HFF-Myc (cell line): ENCODE data around the gene SLC5A12.

ENCODE experiments used
- DNase-seq: peaks from one replicate; pipeline ENCODE4 v3.0.0-alpha.2; 2011; ENCODE audit warnings: low read depth; ENCODE audit errors: extremely low read depth
- H3K4me3 ChIP-seq: replicated peaks from 2 replicates; pipeline ENCODE4 v1.5.1; 2011; ENCODE audit warnings: low read depth, mild to moderate bottlenecking, control low read depth, low read length
- CTCF ChIP-seq: IDR thresholded peaks from 2 replicates; pipeline ENCODE4 v1.5.1; 2012; ENCODE audit warnings: mild to moderate bottlenecking, low read depth, low read length, control low read depth; ENCODE audit errors: missing control alignments

Gene SLC5A12

GRCh38 chr11:26730414-26731083, 8.7 kb upstream of the SLC5A12 start:
- DNase-seq: no peak
- H3K4me3 ChIP-seq: no peak overlapping the region
- TF ChIP-seq CTCF: no peak

- H3K4me3 ChIP-seq: no peak overlapping the region
- TF ChIP-seq CTCF: no peak
- DNase-seq: no peak
Observed at GRCh38 chr11:26729284-26729683, 7.4 kb upstream of the SLC5A12 start.

- no peak overlapping the region for H3K4me3 ChIP-seq
- no peak for DNase-seq
- TF ChIP-seq CTCF: no peak
Observed at GRCh38 chr11:26726960-26727359, 5.1 kb upstream of the SLC5A12 start.

- no peak for TF ChIP-seq CTCF
- no peak overlapping the region for H3K4me3 ChIP-seq
- DNase-seq: no peak
Observed at GRCh38 chr11:26719998-26720397, 1.9 kb downstream of the SLC5A12 start.

GRCh38 chr11:26719289-26719973, 2.4 kb downstream of the SLC5A12 start:
- TF ChIP-seq CTCF: no peak
- DNase-seq: no peak
- H3K4me3 ChIP-seq: no peak overlapping the region

GRCh38 chr11:26717771-26718170, 4.1 kb downstream of the SLC5A12 start:
- TF ChIP-seq CTCF: no peak
- no peak for DNase-seq

More at GRCh38 chr11:26717771-26718170, 4.1 kb downstream of the SLC5A12 start:
- no peak overlapping the region for H3K4me3 ChIP-seq
